CD14-positive monocyte (primary cell): ENCODE results near the gene SART1. TPM values are rescaled to one million over a fixed set of nuclear protein-coding genes. Genes with fewer than 3 reads are reported as not detected.
A peak's percentile ranks its signal among the peaks of the same experiment; 100 is the strongest.

ENCODE experiments used
- DNase-seq, 3 donors: peaks; one replicate each; pipeline ENCODE4 v3.0.0-alpha.2; 2011 to 2022
- H2AFZ ChIP-seq: 2 replicates; pipeline ENCODE4 v1.6.0; 2012; ENCODE audit warnings: mild to moderate bottlenecking, low read depth, low read length, inconsistent platforms; ENCODE audit not compliant: insufficient read depth, poor library complexity, severe bottlenecking
- H3K27ac ChIP-seq, 2 donors: 1 replicate in 1 of 2; 2 replicates in 1 of 2; pipeline ENCODE4 v1.5.1; 2012 to 2013; ENCODE audit warnings: low read length in 2 of 2, control low read depth in 1 of 2, inconsistent platforms in 1 of 2, low read depth in 1 of 2, mild to moderate bottlenecking in 1 of 2
- H3K27me3 ChIP-seq, 2 donors: one replicate each; pipeline versions ENCODE4 v1.6.0 to v1.6.1; 2011 to 2013; ENCODE audit warnings: low read length in 2 of 2; ENCODE audit not compliant: control insufficient read depth in 2 of 2, insufficient read depth in 2 of 2
- H3K36me3 ChIP-seq, 2 donors: replicated peaks in 1 of 2; 1 replicate in 1 of 2; 2 replicates in 1 of 2; pipeline versions ENCODE4 v1.5.1 to v1.6.1; 2012 to 2013; ENCODE audit warnings: low read length in 2 of 2, control low read depth in 1 of 2, inconsistent platforms in 1 of 2, mild to moderate bottlenecking in 1 of 2; ENCODE audit not compliant: insufficient read depth in 2 of 2, control insufficient read depth in 1 of 2
- H3K4me1 ChIP-seq, 2 donors: 1 replicate in 1 of 2; 2 replicates in 1 of 2; pipeline versions ENCODE4 v1.5.1 to v1.6.1; 2012 to 2013; ENCODE audit warnings: low read length in 2 of 2, control low read depth in 1 of 2, inconsistent platforms in 1 of 2, mild to moderate bottlenecking in 1 of 2, moderate library complexity in 1 of 2; ENCODE audit not compliant: insufficient read depth in 2 of 2, control insufficient read depth in 1 of 2
- H3K4me2 ChIP-seq: replicated peaks from 2 replicates; pipeline ENCODE3; 2012; ENCODE audit warnings: low read length, moderate library complexity, mild to moderate bottlenecking; ENCODE audit not compliant: poor library complexity, severe bottlenecking; ENCODE audit errors: extremely low read depth
- H3K4me3 ChIP-seq, 3 experiments: fragments of 200-600 bp in 1 of 3; sonication (generic) in 1 of 3; replicated peaks in 1 of 3; 1 replicate in 2 of 3; 2 replicates in 1 of 3; pipeline ENCODE4 v1.5.1; 2011 to 2013; ENCODE audit warnings: low read length in 3 of 3, mild to moderate bottlenecking in 3 of 3, control low read depth in 2 of 3, low read depth in 2 of 3, inconsistent platforms in 1 of 3, moderate library complexity in 1 of 3
- H3K79me2 ChIP-seq: 2 replicates; pipeline ENCODE4 v1.6.0; 2012; ENCODE audit warnings: mild to moderate bottlenecking, control low read depth, inconsistent platforms, low read length, moderate library complexity; ENCODE audit not compliant: insufficient read depth
- H3K9ac ChIP-seq: 2 replicates; pipeline ENCODE4 v1.6.0; 2017; ENCODE audit warnings: low read length, mild to moderate bottlenecking; ENCODE audit not compliant: insufficient read depth, poor library complexity, severe bottlenecking
- H3K9me3 ChIP-seq, 2 donors: replicated peaks in 1 of 2; 1 replicate in 1 of 2; 2 replicates in 1 of 2; pipeline versions ENCODE4 v1.5.1 to v1.6.1; 2012 to 2013; ENCODE audit warnings: low read length in 2 of 2, control low read depth in 1 of 2; ENCODE audit not compliant: control insufficient read depth in 1 of 2, insufficient read depth in 1 of 2
- H4K20me1 ChIP-seq: 2 replicates; pipeline ENCODE4 v1.6.0; 2012; ENCODE audit warnings: mild to moderate bottlenecking, low read length, control low read depth, moderate library complexity; ENCODE audit not compliant: insufficient read depth
- H3K27ac Mint-ChIP-seq, 7 donors: one replicate each; pipeline ENCODE4 v1.8.0; 2020; ENCODE audit warnings: mild to moderate bottlenecking in 7 of 7, mixed read lengths in 7 of 7, moderate library complexity in 6 of 7, inconsistent platforms in 2 of 7
- H3K27me3 Mint-ChIP-seq, 3 donors: one replicate each; pipeline ENCODE4 v1.8.0; 2021 to 2022; ENCODE audit warnings: low read depth in 3 of 3, mild to moderate bottlenecking in 3 of 3, mixed read lengths in 3 of 3, moderate library complexity in 3 of 3, inconsistent platforms in 1 of 3
- H3K36me3 Mint-ChIP-seq, 2 donors: one replicate each; pipeline ENCODE4 v1.8.0; 2020; ENCODE audit warnings: mixed read lengths in 2 of 2, inconsistent platforms in 1 of 2, mild to moderate bottlenecking in 1 of 2
- H3K4me1 Mint-ChIP-seq: one replicate; pipeline ENCODE4 v1.8.0; 2020; ENCODE audit warnings: mild to moderate bottlenecking, mixed read lengths
- H3K4me3 Mint-ChIP-seq, 2 donors: one replicate each; pipeline ENCODE4 v1.8.0; 2020; ENCODE audit warnings: mild to moderate bottlenecking in 2 of 2, mixed read lengths in 2 of 2, moderate library complexity in 1 of 2
- H3K9me3 Mint-ChIP-seq, 7 donors: one replicate each; pipeline ENCODE4 v1.8.0; 2020 to 2022; ENCODE audit warnings: mixed read lengths in 7 of 7, mild to moderate bottlenecking in 6 of 7, moderate library complexity in 6 of 7, inconsistent platforms in 2 of 7
- CTCF ChIP-seq: fragments of 200-600 bp; IDR thresholded peaks from one replicate; pipeline ENCODE4 v1.8.0; 2022; ENCODE audit warnings: antibody characterized with exemption, mild to moderate bottlenecking
- WGBS: methylation state at CpG from one replicate; pipeline ENCODE4 v1.1.5; 2013; ENCODE audit warnings: missing lambda C conversion rate; ENCODE audit not compliant: insufficient coverage; 5-methylcytosine and 5-hydroxymethylcytosine counted together
- intact Hi-C, 2 donors: fragments of 100-400 bp; cut with micrococcal nuclease; formaldehyde crosslinking; loops; one replicate each; pipeline versions ENCODE4 v1.15.0 to v1.15.1; 2023
- polyA plus RNA-seq, 3 donors: library from polyadenylated mRNA; depleted of rRNA in 1 of 3; unstranded in 2 of 3; stranded (reverse) in 1 of 3; fragments of 300-500 nt in 2 of 3; fragments of >200 nt in 1 of 3; fragmentation: Illumina TruSeq in 2 of 3; gene quantifications; 1 replicate in 2 of 3; 2 replicates in 1 of 3; pipeline ENCODE4 v1.2.3, GENCODE V29; 2012 to 2021

Gene SART1
- polyA plus RNA-seq, 3 donors, result 8.9 to 52.8 (median 16.1) TPM

GRCh38 chr11:66020212-66020611, 58.7 kb downstream of the SART1 start:
- peaks cover 33% of the 10 kb centered on the region for H3K4me1 Mint-ChIP-seq
- Histone ChIP-seq H4K20me1 (no peaks in the 10 kb centered on the region), H3K4me3 (peak overlapping the region in 1 of 3 experiments; percentile 69), H3K27ac (peak overlapping the region; percentile 31 to 91), H2AFZ (peak overlapping the region; percentile 68), H3K9me3 (no peaks in the 10 kb centered on the region), H3K36me3 (peaks cover 8 to 9% of the 10 kb centered on the region in 2 donors), H3K79me2 (peaks cover 11% of the 10 kb centered on the region), H3K9ac (peak overlapping the region; percentile 69), H3K4me2 (peak overlapping the region; percentile 70), H3K27me3 (peaks cover 0 to 4% of the 10 kb centered on the region in 2 donors), H3K4me1 (peaks cover 35 to 36% of the 10 kb centered on the region in 2 donors)
- H3K36me3 Mint-ChIP-seq, result peaks cover 20 to 29% of the 10 kb centered on the region in 2 donors
- WGBS, result 91% methylated on average over 5 of the region's 8 CpGs
- DNase-seq, result peak in 2 of 3 donors; percentile 6 to 24
- intact Hi-C loops, result loop anchor here in 1 of 2 donors (5.0 kb wide), 1 partner anchor 33 kb away; no protein-coding TSS in a partner anchor
- no peak for TF ChIP-seq CTCF
- peaks cover 0 to 2% (median 0%) of the 10 kb centered on the region in 7 donors for H3K9me3 Mint-ChIP-seq
- peak overlapping the region; percentile 43 to 77 for H3K4me3 Mint-ChIP-seq
- H3K27ac Mint-ChIP-seq, result peak overlapping the region; percentile 77 to 96 (median 91)
- H3K27me3 Mint-ChIP-seq, result peaks cover 9 to 11% (median 10%) of the 10 kb centered on the region in 3 donors

- Histone ChIP-seq H3K4me3 (peak overlapping the region in 2 of 3 experiments; percentile 18 to 69), H3K27me3 (peaks cover 0 to 4% of the 10 kb centered on the region in 2 donors), H3K9ac (peak overlapping the region; percentile 69), H3K79me2 (peaks cover 11% of the 10 kb centered on the region), H4K20me1 (no peaks in the 10 kb centered on the region), H3K4me2 (peak overlapping the region; percentile 70), H3K36me3 (peaks cover 8 to 9% of the 10 kb centered on the region in 2 donors), H2AFZ (peak overlapping the region; percentile 68), H3K9me3 (no peaks in the 10 kb centered on the region), H3K27ac (peak overlapping the region; percentile 31 to 91), H3K4me1 (peaks cover 31 to 32% of the 10 kb centered on the region in 2 donors)
- TF ChIP-seq CTCF, result no peak
- peak overlapping the region; percentile 77 to 96 (median 91) for H3K27ac Mint-ChIP-seq
- intact Hi-C loops, result loop anchor here in 1 of 2 donors (5.0 kb wide), 1 partner anchor 33 kb away; no protein-coding TSS in a partner anchor
- peak; percentile 90 to 96 (median 95) for DNase-seq
- peaks cover 20 to 26% of the 10 kb centered on the region in 2 donors for H3K36me3 Mint-ChIP-seq
- peaks cover 0 to 2% (median 0%) of the 10 kb centered on the region in 7 donors for H3K9me3 Mint-ChIP-seq
- WGBS, result 57% methylated on average over 15 of the region's 25 CpGs
- peaks cover 31% of the 10 kb centered on the region for H3K4me1 Mint-ChIP-seq
- H3K27me3 Mint-ChIP-seq, result peaks cover 9 to 11% (median 10%) of the 10 kb centered on the region in 3 donors
- peak overlapping the region; percentile 65 to 77 for H3K4me3 Mint-ChIP-seq
These were observed 59.3 kb downstream of the SART1 start for GRCh38 chr11:66020618-66021357.
